ENCODE results near the gene UNC5C.

Gene UNC5C

DNA sequence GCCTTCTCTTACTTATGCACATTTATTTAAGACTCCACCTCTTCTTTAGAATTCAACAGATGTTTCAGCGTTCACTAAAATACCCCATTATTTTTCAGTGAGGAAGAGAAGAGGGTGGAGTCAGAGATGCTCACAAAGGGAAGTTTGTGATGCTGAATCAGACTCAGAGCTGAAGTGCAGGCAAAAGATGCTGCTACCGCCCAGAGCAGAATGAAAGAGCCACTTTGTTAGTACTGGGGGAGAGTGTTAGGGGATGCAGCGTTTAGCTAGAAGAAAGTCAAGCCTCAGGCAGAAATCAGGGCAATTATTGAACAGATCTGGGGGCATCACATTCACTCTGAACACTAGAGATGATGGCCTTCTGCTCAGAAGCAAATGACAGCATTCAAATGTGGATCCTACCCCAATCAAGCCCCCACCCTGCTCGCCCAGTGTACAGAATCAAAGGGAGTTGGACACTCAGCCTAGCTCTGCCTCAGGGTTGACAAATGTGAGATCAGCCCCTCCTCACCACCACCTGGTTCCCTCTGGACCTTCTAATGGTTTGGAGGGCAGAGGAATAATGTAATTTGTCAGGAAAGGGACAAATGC lies 138.3 kb downstream of the UNC5C start:
- no peak overlapping the region for H3K4me3 ChIP-seq (ENCODE audit: low read depth, low read length)
- TF ChIP-seq CTCF (IDR thresholded peaks at IDR 0.05; ENCODE audit: low read depth, low read length): no peak

GRCh38 chr4:95409750-95410149 lies 139.0 kb downstream of the UNC5C start:
- TF ChIP-seq CTCF (IDR thresholded peaks at IDR 0.05; ENCODE audit: low read depth, low read length): no peak
- no peak overlapping the region for H3K4me3 ChIP-seq (ENCODE audit: low read depth, low read length)

- no peak for TF ChIP-seq CTCF (IDR thresholded peaks at IDR 0.05; ENCODE audit: low read depth, low read length)
- H3K4me3 ChIP-seq (ENCODE audit: low read depth, low read length): no peak overlapping the region
Measured at GRCh38 chr4:95409127-95409526, 139.6 kb downstream of the UNC5C start.

- no peak for TF ChIP-seq CTCF (IDR thresholded peaks at IDR 0.05; ENCODE audit: low read depth, low read length)
Measured at GRCh38 chr4:95402299-95402698, 146.5 kb downstream of the UNC5C start.

DNA sequence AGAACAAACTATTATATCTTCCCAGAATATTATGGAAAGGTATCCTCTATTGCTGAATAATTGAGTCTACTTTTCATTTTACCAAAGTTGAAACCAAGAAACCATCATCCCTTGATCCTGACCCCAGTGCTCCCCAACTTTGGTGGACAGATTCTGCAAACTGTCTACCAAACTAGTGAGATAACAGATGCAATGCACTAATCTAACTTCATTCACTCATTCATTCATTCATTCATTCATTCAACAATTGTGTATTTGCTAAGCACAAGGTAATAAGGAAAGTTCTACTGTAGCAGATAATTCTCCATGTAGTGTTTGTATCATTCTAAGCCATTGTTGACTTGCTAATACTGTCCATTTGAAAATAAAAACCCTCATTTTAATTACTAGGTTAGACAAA lies 150.6 kb downstream of the UNC5C start:
- H3K4me3 ChIP-seq (ENCODE audit: low read depth, low read length): no peak overlapping the region
- TF ChIP-seq CTCF (IDR thresholded peaks at IDR 0.05; ENCODE audit: low read depth, low read length): no peak

More at GRCh38 chr4:95402299-95402698, 146.5 kb downstream of the UNC5C start:
- no peak overlapping the region for H3K4me3 ChIP-seq (ENCODE audit: low read depth, low read length)

GRCh38 chr4:95394752-95395306 lies 153.9 kb downstream of the UNC5C start:
- no peak overlapping the region for H3K4me3 ChIP-seq (ENCODE audit: low read depth, low read length)
- TF ChIP-seq CTCF (IDR thresholded peaks at IDR 0.05; ENCODE audit: low read depth, low read length): no peak

GRCh38 chr4:95393821-95394220 lies 155.0 kb downstream of the UNC5C start:
- no peak overlapping the region for H3K4me3 ChIP-seq (ENCODE audit: low read depth, low read length)
- TF ChIP-seq CTCF (IDR thresholded peaks at IDR 0.05; ENCODE audit: low read depth, low read length): no peak
